NCI-H1694 (cell line): ENCODE results near the gene MARK2.

Experiments
- DNase-seq: peaks from one replicate; lab custom pipeline; 2025; lab: John Stamatoyannopoulos, UW

The MARK2 gene

DNA sequence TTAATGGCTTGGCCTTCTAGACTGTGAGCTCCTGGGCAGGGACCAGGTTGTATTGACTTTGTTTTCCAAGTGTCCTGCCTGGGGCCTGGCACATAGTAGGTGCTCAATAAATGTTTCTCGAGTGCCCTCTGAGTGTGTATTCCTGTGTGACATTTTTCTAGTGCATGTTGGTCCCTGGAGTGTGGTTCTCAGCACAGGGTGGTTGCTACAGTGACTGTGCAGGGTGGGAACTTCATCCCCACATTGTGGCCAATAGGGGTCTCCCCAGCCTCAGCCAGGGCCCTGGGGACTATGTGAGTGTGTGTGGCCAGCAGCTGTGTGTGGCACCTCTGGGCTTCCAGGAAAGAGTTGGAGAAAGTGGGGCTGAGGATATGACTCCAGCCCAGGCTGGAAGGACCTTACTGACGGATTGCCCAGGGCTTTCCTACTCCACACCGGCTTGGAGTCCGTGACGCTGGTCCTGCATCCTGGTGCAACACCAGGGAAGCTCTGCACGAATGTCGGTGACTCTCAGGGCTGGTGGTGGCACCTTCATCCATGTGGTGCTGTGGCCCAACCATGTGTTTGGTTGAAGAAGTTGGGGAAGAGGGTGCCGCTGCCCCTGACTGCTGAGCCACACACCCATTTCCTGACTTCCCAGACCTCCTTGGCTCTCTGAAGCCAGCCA lies 9.0 kb upstream of the MARK2 start:
- peak; percentile 12 for DNase-seq

DNA sequence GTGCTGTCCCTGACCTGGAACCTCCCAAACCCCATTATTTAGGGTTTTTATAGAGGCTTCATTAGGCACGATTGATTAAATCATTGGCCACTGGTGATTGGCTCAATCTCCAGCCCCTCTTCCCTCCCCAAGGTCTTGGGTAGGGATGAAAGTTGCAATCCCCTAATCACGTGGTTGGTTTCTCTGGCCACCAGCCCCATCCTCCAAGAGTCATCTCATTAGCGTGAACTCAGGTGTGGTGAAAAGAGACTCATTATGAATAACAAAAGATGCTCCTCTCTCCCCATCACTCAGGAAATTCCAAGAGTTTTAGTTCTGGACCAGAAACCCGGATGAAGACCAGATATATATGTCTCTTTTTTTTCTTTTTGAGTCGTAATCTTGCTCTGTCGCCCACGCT lies 7.6 kb upstream of the MARK2 start:
- DNase-seq: no peak

DNA sequence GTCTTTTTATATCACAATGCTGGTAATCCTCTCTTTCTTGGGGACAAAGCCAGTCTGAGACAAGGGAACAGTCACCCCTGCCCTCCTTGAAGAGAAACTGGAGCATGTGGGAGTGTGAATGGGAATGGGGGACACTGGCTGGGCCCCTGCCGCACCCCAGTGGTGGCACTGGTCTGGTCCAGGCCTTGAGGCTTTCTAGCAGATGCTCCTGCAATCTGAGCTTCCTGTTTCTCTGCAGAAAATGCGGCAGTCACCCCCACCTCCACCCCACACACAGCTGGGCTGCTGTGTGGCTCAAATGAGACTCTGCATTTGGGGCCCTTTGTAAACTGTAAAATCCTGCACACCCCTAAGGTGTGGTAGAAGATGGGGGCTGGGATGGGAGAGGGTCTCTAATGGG lies 6.6 kb upstream of the MARK2 start:
- no peak for DNase-seq

DNA sequence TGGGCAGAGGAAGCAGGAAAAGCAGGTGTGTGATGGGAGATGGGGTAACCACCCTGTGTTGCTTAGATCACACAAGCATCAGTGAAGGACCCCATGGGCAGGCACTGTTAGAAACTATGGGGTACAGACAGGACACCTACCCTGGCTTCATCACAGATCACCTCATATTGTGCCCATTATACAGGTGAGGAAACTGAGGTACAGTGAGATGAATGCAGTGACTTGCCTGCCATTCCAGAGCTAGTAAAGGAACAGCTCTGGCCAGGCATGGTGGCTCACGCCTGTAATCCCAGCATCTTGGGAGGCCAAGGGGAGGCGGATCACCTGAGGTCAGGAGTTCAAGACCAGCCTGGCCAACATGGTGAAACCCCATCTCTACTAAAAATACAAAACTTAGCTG lies 5.9 kb upstream of the MARK2 start:
- no peak for DNase-seq

DNA sequence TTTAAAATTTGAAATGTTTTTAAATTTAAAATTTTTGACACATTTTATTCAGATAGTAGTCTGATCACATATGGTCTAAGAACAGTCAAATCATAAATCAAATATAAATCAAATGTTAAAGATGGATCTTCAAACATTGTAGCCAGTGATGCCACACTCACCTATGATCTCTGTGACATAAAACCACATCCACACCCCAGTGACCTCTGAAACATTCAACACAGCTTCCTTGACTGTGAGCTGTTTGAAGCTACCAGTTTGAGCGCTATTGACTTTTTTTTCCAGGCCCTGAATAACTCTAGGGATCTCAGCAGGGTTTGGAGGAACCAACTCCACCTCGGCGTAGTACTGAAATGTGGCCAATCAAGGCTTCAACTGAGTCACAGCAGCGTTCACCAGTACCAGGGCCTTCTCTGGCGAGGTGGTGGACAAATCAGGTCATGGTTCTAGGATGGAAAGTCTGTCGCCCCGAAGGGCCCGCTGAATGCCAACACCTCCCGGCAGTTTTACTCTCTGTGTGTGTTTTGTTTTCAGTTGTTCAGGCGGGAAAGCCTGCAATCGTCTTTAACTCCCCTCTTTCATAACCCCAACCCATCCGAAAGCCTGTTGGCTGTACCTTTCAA lies 4.3 kb upstream of the MARK2 start:
- no peak for DNase-seq

DNA sequence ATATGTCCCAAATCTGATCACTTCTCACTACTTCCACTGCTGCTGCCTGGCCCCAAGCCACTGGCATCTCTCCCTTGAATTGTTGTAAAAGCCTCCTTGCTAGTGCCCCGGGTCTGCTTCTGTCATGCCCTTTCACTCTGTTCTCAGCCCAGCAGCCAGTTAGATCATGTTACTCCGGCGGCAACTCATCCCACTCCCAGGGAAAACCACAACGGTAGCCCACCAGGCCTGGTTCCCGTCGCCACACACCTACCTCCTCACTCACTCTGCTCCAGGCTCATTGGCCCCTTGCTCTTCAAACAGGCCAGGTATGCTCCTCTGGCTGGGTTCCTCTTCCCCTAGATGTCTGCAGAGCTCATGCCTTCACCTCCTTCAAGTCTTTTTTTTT lies 3.8 kb upstream of the MARK2 start:
- DNase-seq: no peak

DNA sequence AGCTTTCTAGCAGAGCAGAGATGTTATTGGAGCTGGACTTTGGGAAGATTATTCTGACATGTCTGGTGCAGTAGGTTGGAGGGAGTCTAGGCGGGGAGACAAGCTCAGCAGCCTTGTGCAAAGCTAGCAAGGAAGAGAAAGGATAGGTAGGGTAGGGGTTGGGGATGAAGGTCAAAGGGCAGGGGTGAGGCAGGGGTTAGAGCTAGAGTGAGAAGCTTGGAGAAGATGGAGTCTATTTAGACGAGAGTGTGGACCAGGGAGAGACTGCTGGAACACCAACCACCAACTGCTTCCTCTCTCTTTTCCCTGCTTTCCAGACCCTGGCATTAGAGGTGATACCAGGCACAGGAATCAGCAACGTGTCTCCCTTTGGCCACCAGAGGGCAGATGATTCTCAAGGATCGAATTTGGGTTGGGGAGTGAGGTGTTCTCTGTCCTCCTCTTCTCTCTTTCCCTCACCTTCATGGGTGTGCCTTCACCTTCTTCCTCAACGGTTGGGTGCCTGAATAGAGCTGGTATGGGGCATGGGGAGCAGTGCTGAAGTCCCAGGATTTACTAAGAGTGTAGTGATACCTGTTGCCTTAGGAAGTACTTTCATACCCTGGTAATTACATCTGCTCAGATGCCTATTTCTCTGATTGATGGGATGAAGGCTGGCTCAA lies 1.8 kb upstream of the MARK2 start:
- peak; percentile 90 for DNase-seq

DNA sequence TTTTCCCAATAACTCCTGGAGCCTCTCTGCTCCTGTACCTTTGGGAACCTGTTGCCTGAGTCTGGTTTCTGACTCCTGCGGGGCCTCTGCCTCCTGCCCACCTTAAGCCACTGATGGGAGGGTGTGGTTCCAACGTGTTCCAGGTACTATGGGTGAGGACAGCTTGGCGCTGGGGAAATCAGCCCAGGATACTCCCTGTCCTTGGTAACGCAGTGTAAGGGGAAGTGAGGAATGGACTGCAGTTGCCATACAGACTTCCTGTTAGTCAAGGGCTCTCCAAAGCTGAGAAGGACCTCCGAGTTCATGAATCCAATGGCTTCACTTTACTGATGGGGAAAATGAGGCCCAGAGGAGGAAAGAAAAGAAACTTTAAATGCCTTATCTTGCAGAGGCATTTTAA lies 1.2 kb upstream of the MARK2 start:
- no peak for DNase-seq

DNA sequence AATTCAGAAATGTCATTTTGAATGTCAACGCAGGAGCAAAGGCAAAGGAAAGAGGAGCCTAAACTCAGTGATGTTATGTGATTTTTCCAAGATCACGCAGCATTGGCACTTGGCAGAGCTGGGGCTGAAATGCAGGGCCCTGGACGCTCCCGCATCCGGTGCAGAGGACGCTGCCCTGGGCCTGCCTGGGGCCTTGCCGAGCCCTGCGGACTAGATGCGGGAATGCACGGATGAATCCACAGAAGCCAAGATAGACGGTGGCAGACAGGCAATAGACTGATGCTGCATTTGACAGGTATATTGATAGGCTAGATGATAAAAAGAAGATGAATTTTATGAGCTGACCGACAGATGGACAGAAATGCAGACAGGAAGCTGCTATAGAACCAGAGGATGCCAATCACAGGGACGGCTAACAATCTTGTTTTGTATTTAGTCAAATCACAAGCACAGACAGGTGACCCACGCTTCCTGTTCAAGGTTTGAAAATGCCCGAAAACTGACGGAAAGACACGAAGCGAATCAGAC lies 696 bp upstream of the MARK2 start:
- DNase-seq: no peak

DNA sequence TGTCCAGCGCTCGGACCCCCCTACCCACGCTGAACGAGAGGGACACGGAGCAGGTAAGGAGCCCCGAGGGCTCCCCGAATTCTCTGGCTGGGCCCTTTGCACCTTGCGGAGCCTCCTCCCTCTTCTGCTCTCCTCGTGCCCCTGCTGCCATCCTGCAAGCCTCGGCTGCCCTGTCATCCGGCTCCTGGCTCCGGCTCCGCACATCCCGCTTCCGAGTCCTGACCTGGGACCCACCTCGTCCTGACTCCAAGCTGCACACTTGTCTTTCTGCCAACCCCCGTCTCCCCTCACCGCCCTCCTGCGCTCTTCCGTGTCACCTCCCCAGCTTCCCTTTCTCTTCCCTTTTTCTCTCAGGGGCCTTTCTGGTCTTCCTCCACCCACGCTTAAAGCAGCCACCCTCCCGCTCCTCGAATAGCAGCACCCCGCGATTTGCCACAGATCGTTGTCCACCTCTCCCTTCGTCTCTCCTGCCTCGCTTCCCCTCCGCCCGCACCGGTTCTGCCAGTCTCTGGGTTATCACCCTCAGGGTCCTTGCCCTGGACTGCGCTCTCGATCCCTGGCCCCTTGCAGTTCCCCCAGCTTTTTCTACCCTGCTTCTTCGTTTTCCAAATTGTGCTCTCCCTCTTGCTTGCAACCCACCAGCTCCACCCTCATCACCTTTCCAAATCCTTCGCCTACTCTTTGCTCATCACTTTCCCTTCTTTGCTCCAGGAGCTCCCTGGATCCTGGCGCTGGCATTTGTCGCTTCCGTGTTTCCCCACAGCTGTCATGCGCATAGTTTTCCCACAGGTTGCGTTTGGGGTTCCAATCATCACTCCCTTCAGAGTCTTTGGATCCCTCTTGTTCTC lies 822 bp downstream of the MARK2 start:
- no peak for DNase-seq

DNA sequence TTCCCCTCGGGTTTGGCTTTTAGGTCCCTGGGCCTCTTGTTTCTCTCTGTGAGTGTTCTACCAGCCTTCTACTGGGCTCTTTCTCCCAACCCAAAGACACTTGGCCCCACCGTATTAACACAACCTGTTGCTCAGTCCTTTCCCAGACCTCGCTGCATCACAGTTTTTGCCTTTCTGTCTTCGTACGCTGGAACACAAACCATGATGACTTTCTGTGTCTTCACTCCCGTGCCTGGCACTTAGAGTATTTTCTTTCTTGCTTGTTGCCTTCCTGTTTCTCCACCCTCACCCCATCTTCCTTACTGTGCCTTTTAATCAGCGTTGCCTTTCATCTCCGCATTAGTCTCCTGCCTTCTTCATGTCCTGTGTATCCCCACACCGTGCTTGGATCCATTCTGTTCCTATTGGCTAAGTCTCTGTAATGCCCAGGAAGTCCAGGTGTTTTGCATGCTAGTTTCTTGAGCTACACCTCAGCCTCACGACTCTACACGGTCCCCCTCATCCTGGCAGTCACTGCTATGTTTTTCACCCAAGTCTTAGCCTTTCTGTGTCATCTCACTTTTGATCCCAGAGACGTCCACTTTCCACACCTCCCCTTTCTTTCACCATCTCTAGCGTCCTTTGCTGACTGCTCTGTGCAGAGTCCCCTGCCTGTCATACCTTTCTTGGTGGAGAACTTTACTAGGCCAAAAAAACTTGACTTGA lies 1.6 kb downstream of the MARK2 start:
- no peak for DNase-seq

DNA sequence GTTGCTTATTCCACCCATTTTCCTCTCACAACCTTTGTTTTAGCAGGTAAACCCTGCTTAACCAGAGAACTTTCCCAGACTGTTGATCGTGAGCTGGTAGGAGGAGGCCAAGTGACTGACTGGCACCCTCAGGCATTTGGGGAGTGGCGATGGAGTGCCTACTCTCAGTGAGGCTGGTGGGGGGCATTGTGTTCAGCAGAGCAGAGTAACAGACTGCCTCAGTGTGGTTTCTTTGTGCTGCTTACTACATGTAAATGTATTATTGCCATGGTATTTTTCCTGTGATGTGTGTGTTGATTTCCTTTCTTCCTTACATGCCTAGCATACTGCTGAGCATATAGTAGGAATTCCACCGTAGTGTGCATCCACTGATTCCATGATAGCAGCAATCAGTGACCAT lies 2.6 kb downstream of the MARK2 start:
- DNase-seq: no peak

DNA sequence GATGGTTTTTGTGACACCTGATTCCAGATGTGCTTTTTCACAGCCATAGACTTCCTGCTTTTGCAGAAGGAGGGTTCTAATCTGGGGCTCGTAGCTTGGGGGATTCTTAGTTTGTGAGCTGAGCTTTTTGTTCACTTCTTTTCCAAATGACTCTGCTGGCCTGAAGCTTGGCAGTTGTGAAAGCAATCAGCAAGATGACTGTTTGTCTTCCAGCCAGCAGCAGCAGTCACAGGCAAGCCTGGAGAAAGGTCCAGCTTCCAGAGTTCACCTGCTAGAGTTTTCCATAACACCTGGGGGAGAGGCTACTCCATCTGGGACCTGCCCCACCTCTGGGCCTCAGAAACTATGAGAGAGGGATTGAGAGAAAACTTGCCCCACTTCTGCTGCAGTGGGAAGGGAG lies 4.1 kb downstream of the MARK2 start:
- DNase-seq: no peak

DNA sequence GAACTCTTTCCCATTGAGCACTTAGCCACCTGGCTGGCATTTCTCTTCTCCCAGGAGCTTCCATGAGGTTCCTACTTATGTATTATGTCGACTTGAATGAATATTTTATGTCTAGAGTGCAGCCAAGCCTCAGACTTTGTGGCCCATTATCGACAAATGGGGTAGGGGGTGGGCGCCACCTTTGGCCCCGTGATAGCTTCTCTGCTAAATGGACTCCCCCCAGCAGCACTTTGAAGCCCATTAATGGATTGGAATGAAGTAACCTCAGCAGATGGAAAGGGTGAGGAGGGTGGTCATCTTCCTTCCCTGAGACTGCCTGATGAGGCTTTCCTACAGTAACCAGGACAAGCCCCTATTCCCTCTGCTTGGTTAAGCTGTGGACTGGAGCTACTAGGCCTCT lies 5.9 kb downstream of the MARK2 start:
- no peak for DNase-seq

DNA sequence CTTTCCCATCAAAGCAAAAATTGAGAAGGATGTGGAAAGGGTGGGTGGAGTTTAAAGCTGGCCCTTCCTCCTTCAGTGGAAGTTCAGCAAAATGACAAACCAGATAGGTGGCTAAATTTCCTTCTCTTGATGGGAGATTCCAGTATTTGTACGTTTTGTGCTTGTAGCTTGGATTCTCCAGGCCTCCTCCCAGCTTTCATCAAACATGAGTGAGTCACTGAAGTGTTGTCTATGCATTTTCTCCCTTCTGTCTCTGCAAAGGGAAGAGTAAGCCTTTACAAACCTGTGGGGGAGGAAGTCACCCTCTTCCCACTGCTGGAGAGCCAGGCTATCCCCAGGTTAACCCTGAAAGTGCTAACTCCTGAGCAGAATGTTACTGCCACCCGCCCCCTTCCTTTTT lies 6.4 kb downstream of the MARK2 start:
- DNase-seq: no peak

DNA sequence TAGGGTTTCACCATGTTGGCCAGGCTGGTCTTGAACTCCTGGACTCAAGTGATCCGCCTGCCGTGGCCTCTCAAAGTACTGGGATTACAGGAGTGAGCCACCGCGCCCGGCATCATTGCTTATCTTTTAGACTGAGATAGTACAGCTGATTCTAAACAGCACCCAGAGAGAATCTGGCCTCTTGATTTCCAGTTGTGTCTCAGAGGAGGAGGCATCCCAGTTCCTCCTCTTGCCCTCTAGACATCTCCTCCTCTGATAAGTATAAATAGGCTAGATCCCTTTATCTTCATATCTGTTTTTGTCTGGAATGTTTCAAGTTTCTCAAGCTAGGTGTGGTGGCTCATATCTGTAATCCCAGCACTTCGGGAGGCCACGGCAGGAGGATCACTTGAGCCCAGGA lies 7.0 kb downstream of the MARK2 start:
- no peak for DNase-seq

DNA sequence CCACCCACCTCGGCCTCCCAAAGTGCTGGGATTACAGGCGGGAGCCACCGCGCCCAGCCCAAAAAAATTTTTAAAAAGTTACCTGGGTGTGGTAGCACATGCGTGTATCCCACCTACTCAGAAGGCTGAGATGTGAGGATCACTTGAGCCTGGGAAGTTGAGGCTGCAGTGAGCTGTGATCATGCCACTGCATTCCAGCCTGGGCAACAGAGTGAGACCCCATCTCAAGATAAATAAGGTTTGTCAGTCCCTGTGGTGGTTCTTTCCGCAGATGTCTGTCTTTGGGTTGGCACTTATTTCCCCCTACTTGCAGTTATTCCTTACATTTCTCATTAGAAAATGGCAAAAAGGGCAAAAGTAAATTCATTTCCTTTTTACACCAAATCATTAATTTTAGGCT lies 8.0 kb downstream of the MARK2 start:
- DNase-seq: no peak

DNA sequence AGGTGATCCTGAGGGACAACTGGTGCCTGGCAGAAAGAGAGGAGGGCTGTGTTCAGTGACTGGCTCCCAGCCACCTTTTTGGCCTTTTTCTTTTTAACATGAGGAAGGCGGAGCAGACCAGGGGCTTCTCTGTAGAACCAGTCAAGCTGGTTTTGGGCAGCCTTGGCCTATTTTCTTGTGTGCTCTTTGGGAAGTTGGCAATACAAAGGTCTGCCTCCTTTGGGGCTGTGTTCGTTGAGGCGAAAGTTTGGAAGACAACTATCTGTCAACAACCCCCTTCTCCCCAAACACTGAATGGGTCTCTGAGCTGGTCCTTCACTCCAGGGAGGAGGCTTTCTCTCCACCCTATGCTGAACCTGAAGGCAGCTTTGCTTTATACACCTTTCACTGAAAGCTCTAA lies 8.5 kb downstream of the MARK2 start:
- no peak for DNase-seq

DNA sequence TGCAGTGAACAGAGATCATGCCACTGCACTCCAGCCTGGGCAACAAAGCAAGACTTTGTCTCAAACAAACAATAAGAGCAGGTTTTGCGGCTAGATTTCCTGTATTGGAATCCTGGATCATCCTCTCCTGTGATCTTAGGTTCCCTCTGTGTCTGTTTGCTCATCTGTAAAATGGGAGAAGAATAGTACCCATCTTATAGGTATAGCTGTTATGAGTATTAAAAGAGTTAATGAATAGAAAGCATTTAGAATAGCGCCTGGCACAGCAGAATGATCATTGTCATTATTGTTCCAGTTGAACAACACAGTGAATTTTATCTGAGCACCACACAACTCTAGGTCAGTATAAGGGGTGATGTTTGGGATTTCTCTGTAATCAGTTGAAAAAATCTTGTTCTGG lies 10.8 kb downstream of the MARK2 start:
- no peak for DNase-seq

DNA sequence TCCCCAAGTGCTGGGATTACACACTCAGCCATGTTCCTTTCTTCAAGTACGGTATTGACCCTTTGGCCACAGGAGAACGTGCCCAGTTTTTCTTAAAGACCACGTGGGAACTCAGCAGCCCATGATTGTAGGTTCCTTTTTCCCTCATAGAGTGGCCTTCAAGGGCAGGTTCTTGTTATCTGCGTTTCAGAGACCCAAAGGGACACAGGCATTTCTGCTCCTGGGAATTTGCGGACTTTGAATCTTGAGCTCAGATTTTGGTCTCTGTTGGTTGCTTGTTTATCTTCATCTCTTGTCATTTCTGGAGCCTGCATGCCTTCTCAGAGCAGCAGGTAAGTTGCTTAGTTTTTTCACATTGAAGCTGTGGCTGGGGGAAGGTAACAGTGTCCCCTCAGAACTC lies 12.0 kb downstream of the MARK2 start:
- no peak for DNase-seq

DNA sequence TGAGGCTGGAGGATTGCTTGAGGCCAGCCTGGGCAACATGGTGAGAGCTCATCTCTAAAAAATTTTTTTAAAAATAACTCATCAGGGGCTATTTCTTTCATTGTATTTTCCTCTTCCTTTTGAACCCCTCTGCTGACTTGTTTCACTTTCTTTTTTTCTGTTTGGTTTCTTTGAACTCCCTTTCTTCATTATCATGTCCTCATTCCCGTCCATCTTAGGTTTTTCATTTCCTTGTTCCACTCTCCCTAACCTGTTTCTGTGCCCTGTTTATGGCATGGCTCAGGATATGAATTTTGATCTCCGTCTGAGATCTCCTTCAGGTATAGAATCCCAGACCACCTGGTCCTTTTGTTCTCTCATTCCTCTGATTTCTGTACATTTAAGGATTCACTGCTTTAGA lies 12.5 kb downstream of the MARK2 start:
- no peak for DNase-seq

DNA sequence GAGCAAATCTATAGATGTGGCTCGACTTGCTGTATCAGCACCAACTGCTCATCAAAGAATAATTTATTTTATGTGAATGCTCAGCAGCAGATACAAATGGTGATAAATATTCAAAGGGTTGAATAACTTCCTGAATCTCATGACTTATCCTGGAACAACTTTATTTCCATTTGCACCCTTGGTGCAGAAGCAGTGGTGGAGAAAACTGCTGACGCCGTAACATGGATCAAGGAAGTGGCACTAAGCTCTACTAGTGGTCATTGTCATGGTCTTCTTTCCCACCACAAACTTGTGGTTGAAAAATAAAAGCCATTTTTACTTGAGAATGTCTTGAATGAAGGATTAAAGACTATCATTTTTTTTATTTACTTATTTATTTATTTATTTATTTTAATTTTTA lies 14.6 kb downstream of the MARK2 start:
- no peak for DNase-seq
